ENCODE data around the gene HSH2D.

GRCh38 chr19:16112778-16113177 lies 30.7 kb upstream of the HSH2D start:
- no peak for TF ChIP-seq GATA2 (IDR thresholded peaks at IDR 0.05; ENCODE audit: low read depth, low read length)
- no peak for TF ChIP-seq GATA3 (IDR thresholded peaks at IDR 0.05; ENCODE audit: low read depth, low read length)

Measured in SH-SY5Y (cell line).